Common myeloid progenitor, CD34-positive (primary cell): Measurements from ENCODE around the gene TTC23.

Experiments
- CTCF ChIA-PET: fragments of 350-600 bp; sonication (Branson Sonifier 250); formaldehyde crosslinking; loops from one replicate; lab custom pipeline; 2021; ENCODE audit warnings: antibody characterized with exemption; lab: Charles Lee
- POLR2A ChIA-PET: fragments of 350-600 bp; sonication (Branson Sonifier 250); formaldehyde crosslinking; loops from one replicate; lab custom pipeline; 2021; ENCODE audit warnings: antibody characterized with exemption; lab: Charles Lee
- DNase-seq, 3 donors: peaks; one replicate each; pipeline versions ENCODE4 v3.0.0 to v3.0.0-alpha.2; 2013
- H3K27ac ChIP-seq, 2 experiments: 1 replicate in 1 of 2; 2 replicates in 1 of 2; pipeline ENCODE4 v1.7.0; 2013; ENCODE audit warnings: inconsistent platforms in 2 of 2, low read length in 2 of 2, mild to moderate bottlenecking in 2 of 2, low read depth in 1 of 2, moderate library complexity in 1 of 2; ENCODE audit not compliant: severe bottlenecking in 2 of 2, insufficient read depth in 1 of 2, poor library complexity in 1 of 2
- H3K27me3 ChIP-seq, 5 experiments: replicated peaks in 2 of 5; 1 replicate in 3 of 5; 2 replicates in 2 of 5; pipeline versions ENCODE4 v1.6.1 to v1.7.0; 2013; ENCODE audit warnings: low read length in 4 of 5, mild to moderate bottlenecking in 2 of 5, moderate library complexity in 2 of 5, inconsistent platforms in 1 of 5; ENCODE audit not compliant: insufficient read depth in 5 of 5, control insufficient read depth in 4 of 5
- H3K36me3 ChIP-seq, 4 experiments: 1 replicate in 2 of 4; 2 replicates in 2 of 4; pipeline versions ENCODE4 v1.6.1 to v1.7.0; 2013; ENCODE audit warnings: low read length in 3 of 4, control low read depth in 1 of 4, mild to moderate bottlenecking in 1 of 4; ENCODE audit not compliant: control insufficient read depth in 4 of 4, insufficient read depth in 4 of 4
- H3K4me1 ChIP-seq, 4 experiments: 1 replicate in 3 of 4; 2 replicates in 1 of 4; pipeline versions ENCODE4 v1.6.1 to v1.7.1; 2013; ENCODE audit warnings: low read length in 3 of 4, mild to moderate bottlenecking in 3 of 4, control low read depth in 1 of 4, inconsistent platforms in 1 of 4, moderate library complexity in 1 of 4; ENCODE audit not compliant: control insufficient read depth in 4 of 4, insufficient read depth in 4 of 4; ENCODE audit errors: control extremely low read depth in 1 of 4
- H3K4me3 ChIP-seq, 7 experiments: 1 replicate in 4 of 7; 2 replicates in 3 of 7; pipeline versions ENCODE4 v1.5.1 to v1.7.0; 2013; ENCODE audit warnings: mild to moderate bottlenecking in 7 of 7, low read length in 6 of 7, moderate library complexity in 6 of 7, inconsistent platforms in 2 of 7, low read depth in 2 of 7, control low read depth in 1 of 7; ENCODE audit not compliant: insufficient read depth in 4 of 7, control insufficient read depth in 1 of 7; ENCODE audit errors: extremely low read depth in 1 of 7
- H3K9me3 ChIP-seq, 5 experiments: 1 replicate in 4 of 5; 2 replicates in 1 of 5; pipeline versions ENCODE4 v1.6.1 to v1.7.1; 2013; ENCODE audit warnings: low read length in 4 of 5, mild to moderate bottlenecking in 2 of 5, inconsistent platforms in 1 of 5, low read depth in 1 of 5, moderate library complexity in 1 of 5; ENCODE audit not compliant: control insufficient read depth in 4 of 5, insufficient read depth in 2 of 5; ENCODE audit errors: control extremely low read depth in 1 of 5
- WGBS: methylation state at CpG from one replicate; pipeline ENCODE4 v1.1.5; 2013; ENCODE audit not compliant: insufficient coverage; 5-methylcytosine and 5-hydroxymethylcytosine counted together

TTC23 gene

GRCh38 chr15:99250857-99251841 lies 1.8 kb upstream of the TTC23 start, which contains the start of gene LRRC28:
LRRC28 (plus strand) TSS chr15:99251481; CDS start chr15:99255958, 4,477 bp downstream.
- DNase-seq, result peak; percentile 99
- WGBS, result under 1% methylated on average over 76 of the region's 90 CpGs
- Histone ChIP-seq H3K4me1 (peaks cover 18 to 36% (median 31%) of the 10 kb centered on the region in 4 experiments), H3K27ac (peak within 1 kb of the TSS; percentile 36 to 88), H3K4me3 (peak within 1 kb of the TSS; percentile 81 to 96 (median 92)), H3K36me3 (peaks cover 0 to under 1% (median 0%) of the 10 kb centered on the region in 4 experiments), H3K27me3 (no peaks in the 10 kb centered on the region), H3K9me3 (no peaks in the 10 kb centered on the region)
- ChIA-PET CTCF (interaction anchor here (0.7 to 1.4 kb wide), 4 partner anchors 11 to 922 kb away, joined by 3 to 4 read pairs (median 3); no protein-coding TSS in a partner anchor), POLR2A (interaction anchor here (0.7 kb wide), 1 partner anchor 145 kb away, joined by 3 read pairs; no protein-coding TSS in a partner anchor)

- H3K27ac ChIP-seq, result peak overlapping the region; percentile 36 to 88
- H3K36me3 ChIP-seq, result no peaks in the 10 kb centered on the region
- H3K9me3 ChIP-seq, result no peaks in the 10 kb centered on the region
- WGBS, result 47% methylated on average over 5 of the region's 7 CpGs
- H3K27me3 ChIP-seq, result no peaks in the 10 kb centered on the region
- peak overlapping the region in 6 of 7 experiments; percentile 77 to 96 (median 86) for H3K4me3 ChIP-seq
- CTCF ChIA-PET, result interaction anchor here (1.4 kb wide), 1 partner anchor 454 kb away, joined by 4 read pairs; no protein-coding TSS in a partner anchor
- POLR2A ChIA-PET, result interaction anchor here (0.7 kb wide), 1 partner anchor 145 kb away, joined by 3 read pairs; no protein-coding TSS in a partner anchor
- peaks cover 18 to 36% (median 31%) of the 10 kb centered on the region in 4 experiments for H3K4me1 ChIP-seq
- no peak for DNase-seq
These were observed 1.1 kb upstream of the TTC23 start for GRCh38 chr15:99250494-99250856.

- ChIA-PET POLR2A (no interaction called here), CTCF (no interaction called here)
- DNase-seq, result no peak
- WGBS, result 100% methylated on average over 1 of the region's 4 CpGs
- no peaks in the 10 kb centered on the region for H3K27me3 ChIP-seq
- no peaks in the 10 kb centered on the region for H3K36me3 ChIP-seq
- H3K9me3 ChIP-seq, result no peaks in the 10 kb centered on the region
- peaks cover 18 to 36% (median 31%) of the 10 kb centered on the region in 4 experiments for H3K4me1 ChIP-seq
- peak overlapping the region in 4 of 7 experiments; percentile 67 to 89 (median 78) for H3K4me3 ChIP-seq
- no peak overlapping the region for H3K27ac ChIP-seq
These were observed 620 bp upstream of the TTC23 start for GRCh38 chr15:99250001-99250400.

- CTCF ChIA-PET, result no interaction called here
- H3K27me3 ChIP-seq, result no peaks in the 10 kb centered on the region
- POLR2A ChIA-PET, result no interaction called here
- H3K36me3 ChIP-seq, result no peaks in the 10 kb centered on the region
- no peak overlapping the region for H3K27ac ChIP-seq
- peaks cover 14 to 31% (median 28%) of the 10 kb centered on the region in 4 experiments for H3K4me1 ChIP-seq
- DNase-seq, result peak in 1 of 3 donors; percentile 15
- peak overlapping the region in 2 of 7 experiments; percentile 71 to 89 for H3K4me3 ChIP-seq
- no peaks in the 10 kb centered on the region for H3K9me3 ChIP-seq
- WGBS, result 100% methylated on average over 1 of the region's 7 CpGs
These were observed 1.2 kb downstream of the TTC23 start for GRCh38 chr15:99248000-99248715.

GRCh38 chr15:99247062-99247461 lies 2.3 kb downstream of the TTC23 start:
- DNase-seq, result no peak
- Histone ChIP-seq H3K4me1 (peaks cover 10 to 23% (median 21%) of the 10 kb centered on the region in 4 experiments), H3K9me3 (no peaks in the 10 kb centered on the region), H3K27me3 (no peaks in the 10 kb centered on the region), H3K36me3 (no peaks in the 10 kb centered on the region), H3K27ac (no peak overlapping the region), H3K4me3 (no peak overlapping the region)
- 100% methylated on average over 2 of the region's 3 CpGs for WGBS
- ChIA-PET POLR2A (no interaction called here), CTCF (no interaction called here)

GRCh38 chr15:99244306-99244705 lies 5.1 kb downstream of the TTC23 start:
- Histone ChIP-seq H3K4me1 (peaks cover 0 to 10% (median 9%) of the 10 kb centered on the region in 4 experiments), H3K27me3 (no peaks in the 10 kb centered on the region), H3K9me3 (no peaks in the 10 kb centered on the region), H3K4me3 (no peak overlapping the region), H3K36me3 (peaks cover 0 to 3% (median 0%) of the 10 kb centered on the region in 4 experiments), H3K27ac (no peak overlapping the region)
- CTCF ChIA-PET, result no interaction called here
- DNase-seq, result no peak
- no CpG with 5 or more reads among the region's 4 CpGs for WGBS
- POLR2A ChIA-PET, result no interaction called here
